Keratinocyte (primary cell): ENCODE results near the gene NOVA2. TPM values are rescaled to one million over a fixed set of nuclear protein-coding genes. Genes with fewer than 3 reads are reported as not detected.
"Not testable (repeated sequence)": the region's sequence is repeated elsewhere in the genome, so short reads cannot be mapped to it uniquely, and the experiment has no call there.

Experiments used
- DNase-seq: peaks from one replicate; pipeline ENCODE4 v3.0.0-alpha.2; 2011; ENCODE audit warnings: low read depth, missing footprints, low spot score
- FAIRE-seq: peaks from 2 replicates; lab custom pipeline; 2011; peaks lifted over from hg19 to GRCh38; lab: Jason Lieb, UNC
- H2AFZ ChIP-seq: 2 replicates; pipeline ENCODE4 v1.6.0; 2012; ENCODE audit warnings: low read length, control low read depth, inconsistent platforms; ENCODE audit not compliant: control insufficient read depth
- H3K27ac ChIP-seq: 2 replicates; pipeline ENCODE4 v1.5.1; 2011; ENCODE audit warnings: low read length; ENCODE audit not compliant: control insufficient read depth, insufficient read depth
- H3K27me3 ChIP-seq: 3 replicates; pipeline ENCODE4 v1.6.0; 2011; ENCODE audit warnings: low read length; ENCODE audit not compliant: control insufficient read depth, insufficient read depth; ENCODE audit errors: extremely low read depth
- H3K36me3 ChIP-seq, 2 experiments: 2 replicates in 1 of 2; 3 replicates in 1 of 2; pipeline ENCODE4 v1.5.1; 2011; ENCODE audit warnings: low read length in 2 of 2, mild to moderate bottlenecking in 1 of 2; ENCODE audit not compliant: control insufficient read depth in 2 of 2, insufficient read depth in 2 of 2; ENCODE audit errors: extremely low read depth in 1 of 2
- H3K4me1 ChIP-seq: 3 replicates; pipeline ENCODE4 v1.5.1; 2011; ENCODE audit warnings: low read length; ENCODE audit not compliant: control insufficient read depth, insufficient read depth; ENCODE audit errors: extremely low read depth
- H3K4me2 ChIP-seq: 3 replicates; pipeline ENCODE4 v1.6.0; 2011; ENCODE audit warnings: low read depth, low read length; ENCODE audit not compliant: control insufficient read depth, insufficient read depth; ENCODE audit errors: extremely low read depth
- H3K4me3 ChIP-seq, 3 experiments: fragments of 200-600 bp in 1 of 3; sonication (generic) in 1 of 3; 2 replicates in 2 of 3; 3 replicates in 1 of 3; pipeline ENCODE4 v1.5.1; 2011 to 2016; ENCODE audit warnings: low read length in 3 of 3, mild to moderate bottlenecking in 3 of 3, control low read depth in 2 of 3, inconsistent platforms in 1 of 3, low read depth in 1 of 3, mixed read lengths in 1 of 3, mixed run types in 1 of 3, moderate library complexity in 1 of 3; ENCODE audit not compliant: control insufficient read depth in 2 of 3, insufficient read depth in 2 of 3; ENCODE audit errors: extremely low read depth in 1 of 3
- H3K79me2 ChIP-seq: 2 replicates; pipeline ENCODE4 v1.6.0; 2012; ENCODE audit warnings: low read length; ENCODE audit not compliant: control insufficient read depth, insufficient read depth
- H3K9ac ChIP-seq: 3 replicates; pipeline ENCODE4 v1.6.0; 2011; ENCODE audit warnings: low read length; ENCODE audit not compliant: control insufficient read depth, insufficient read depth; ENCODE audit errors: extremely low read depth
- H3K9me1 ChIP-seq: 3 replicates; pipeline ENCODE4 v1.6.0; 2011; ENCODE audit warnings: low read length; ENCODE audit not compliant: control insufficient read depth, insufficient read depth; ENCODE audit errors: extremely low read depth
- H3K9me3 ChIP-seq: 2 replicates; pipeline ENCODE4 v1.5.1; 2012; ENCODE audit warnings: low read depth, low read length; ENCODE audit not compliant: control insufficient read depth
- H4K20me1 ChIP-seq: 3 replicates; pipeline ENCODE4 v1.6.0; 2011; ENCODE audit warnings: low read length; ENCODE audit not compliant: control insufficient read depth, insufficient read depth; ENCODE audit errors: extremely low read depth
- EZH2 ChIP-seq: IDR thresholded peaks from one replicate; pipeline ENCODE4 v1.6.1; 2012; ENCODE audit warnings: inconsistent platforms, mild to moderate bottlenecking, low read length, moderate library complexity
- dilution Hi-C: fragments of 300-500 bp; cut with MboI; formaldehyde crosslinking; loops from one replicate; pipeline ENCODE4 v1.7.0; 2020; ENCODE audit warnings: low sequenced_read_pairs; ENCODE audit not compliant: extremely low pct_ligation_motif_present
- polyA plus RNA-seq, 5 experiments: library from polyadenylated mRNA; depleted of rRNA in 3 of 5; stranded (reverse) in 3 of 5; stranded (forward) in 1 of 5; unstranded in 1 of 5; fragments of >200 nt; gene quantifications; 1 replicate in 1 of 5; 2 replicates in 3 of 5; 3 replicates in 1 of 5; pipeline versions ENCODE4 v1.2.1 to v1.2.3, GENCODE V29; 2011 to 2012; ENCODE audit warnings: missing spikeins in 2 of 5, low read depth in 1 of 5, low replicate concordance in 1 of 5
- TF ChIP-seq, protein P1 (sequence below), 3 experiments: IDR thresholded peaks in 1 of 3; conservative IDR thresholded peaks in 1 of 3; optimal IDR thresholded peaks in 1 of 3; 2 replicates in 2 of 3; 3 replicates in 1 of 3; pipeline versions ENCODE3 to v1.5.1; 2011; ENCODE audit warnings: low read length in 3 of 3, mild to moderate bottlenecking in 3 of 3, moderate library complexity in 2 of 3, control low read depth in 1 of 3, inconsistent platforms in 1 of 3; ENCODE audit not compliant: insufficient read depth in 2 of 3; ENCODE audit errors: extremely low read depth in 1 of 3

The NOVA2 gene
- polyA plus RNA-seq, 1 donor (not counting 4 experiments of a cell fraction or from before 2014, with no cell fraction given): not detected

DNA sequence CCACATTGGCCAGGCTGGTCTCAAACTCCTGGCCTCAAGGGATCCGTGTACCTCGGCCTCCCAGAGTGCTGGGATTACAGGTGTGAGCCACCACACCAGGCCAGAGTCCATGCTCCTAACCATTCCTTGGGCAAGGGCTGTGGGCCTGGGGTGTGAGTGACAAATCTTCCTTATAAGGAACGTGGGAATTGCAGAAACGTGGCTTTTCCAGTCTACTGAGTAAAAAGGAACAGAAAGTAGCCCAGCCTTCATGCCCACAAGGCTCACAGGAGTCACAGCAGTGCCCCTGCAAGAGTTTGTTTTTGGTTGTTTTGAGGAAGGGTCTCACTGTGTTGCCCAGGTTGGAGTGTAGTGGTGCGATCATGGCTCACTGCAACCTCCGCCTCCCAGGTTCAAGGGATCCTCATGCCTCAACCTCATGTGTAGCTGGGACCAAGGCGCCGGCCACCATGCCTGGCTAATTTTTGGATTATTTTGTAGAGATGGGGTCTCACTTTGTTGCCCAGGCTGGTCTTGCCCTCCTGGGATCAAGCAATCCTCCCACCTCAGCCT, 76.3 kb downstream of the NOVA2 start:
- TF ChIP-seq, protein P1, sequence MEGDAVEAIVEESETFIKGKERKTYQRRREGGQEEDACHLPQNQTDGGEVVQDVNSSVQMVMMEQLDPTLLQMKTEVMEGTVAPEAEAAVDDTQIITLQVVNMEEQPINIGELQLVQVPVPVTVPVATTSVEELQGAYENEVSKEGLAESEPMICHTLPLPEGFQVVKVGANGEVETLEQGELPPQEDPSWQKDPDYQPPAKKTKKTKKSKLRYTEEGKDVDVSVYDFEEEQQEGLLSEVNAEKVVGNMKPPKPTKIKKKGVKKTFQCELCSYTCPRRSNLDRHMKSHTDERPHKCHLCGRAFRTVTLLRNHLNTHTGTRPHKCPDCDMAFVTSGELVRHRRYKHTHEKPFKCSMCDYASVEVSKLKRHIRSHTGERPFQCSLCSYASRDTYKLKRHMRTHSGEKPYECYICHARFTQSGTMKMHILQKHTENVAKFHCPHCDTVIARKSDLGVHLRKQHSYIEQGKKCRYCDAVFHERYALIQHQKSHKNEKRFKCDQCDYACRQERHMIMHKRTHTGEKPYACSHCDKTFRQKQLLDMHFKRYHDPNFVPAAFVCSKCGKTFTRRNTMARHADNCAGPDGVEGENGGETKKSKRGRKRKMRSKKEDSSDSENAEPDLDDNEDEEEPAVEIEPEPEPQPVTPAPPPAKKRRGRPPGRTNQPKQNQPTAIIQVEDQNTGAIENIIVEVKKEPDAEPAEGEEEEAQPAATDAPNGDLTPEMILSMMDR (optimal IDR thresholded peaks at IDR 0.05 in 1 of 3, IDR thresholded peaks at IDR 0.05 in 1 of 3, conservative IDR thresholded peaks at IDR 0.05 in 1 of 3; ENCODE audit: extremely low read depth in 1 of 3, insufficient read depth in 2 of 3, low read length in 3 of 3): no peak
- TF ChIP-seq EZH2: no peak

DNA sequence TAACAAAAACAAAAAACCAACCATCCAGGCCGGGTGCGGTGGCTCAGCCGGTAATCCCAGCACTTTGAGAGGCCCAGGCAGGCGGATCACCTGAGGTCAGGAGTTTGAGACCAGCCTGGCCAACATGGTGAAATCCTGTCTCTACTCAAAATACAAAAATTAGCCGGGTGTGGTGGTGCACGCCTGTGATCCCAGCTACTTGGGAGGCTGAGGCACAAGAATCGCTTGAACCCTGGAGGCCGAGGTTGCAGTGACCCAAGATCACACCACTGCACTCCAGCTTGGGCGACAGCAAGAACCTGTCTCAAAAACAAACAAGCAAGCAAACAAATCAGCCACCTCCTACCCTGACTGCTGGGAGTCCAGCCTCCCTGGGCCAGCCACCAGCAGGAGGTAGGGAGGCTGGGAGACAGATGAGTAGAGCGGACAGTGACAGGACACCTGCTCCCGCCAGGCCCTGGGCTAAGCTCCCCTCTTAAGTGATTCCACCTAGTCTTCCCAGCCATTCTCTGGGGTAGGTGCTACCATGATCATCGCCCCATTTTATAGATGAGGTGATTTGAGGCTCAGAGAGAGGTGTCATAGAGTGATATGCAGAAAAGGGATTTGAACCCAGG, 77.6 kb downstream of the NOVA2 start:
- H3K4me3 ChIP-seq, H3K4me1 ChIP-seq, H3K79me2 ChIP-seq, H3K9me3 ChIP-seq, H3K27me3 ChIP-seq, H4K20me1 ChIP-seq, H3K4me2 ChIP-seq, H3K27ac ChIP-seq, dilution Hi-C loops, FAIRE-seq, DNase-seq, H3K9ac ChIP-seq, H3K9me1 ChIP-seq, H2AFZ ChIP-seq: not testable (repeated sequence)
- H3K36me3 ChIP-seq: peaks cover 7 to 10% of the 10 kb centered on the region in 2 experiments

More for the DNA sequence above, 76.3 kb downstream of the NOVA2 start:
- no peak for DNase-seq
- Histone ChIP-seq H3K9ac (no peak overlapping the region), H3K4me3 (no peak overlapping the region), H4K20me1 (no peaks in the 10 kb centered on the region), H3K9me3 (no peaks in the 10 kb centered on the region), H3K4me2 (no peak overlapping the region), H3K4me1 (no peaks in the 10 kb centered on the region), H2AFZ (no peak overlapping the region), H3K27ac (no peak overlapping the region), H3K36me3 (peaks cover 7 to 9% of the 10 kb centered on the region in 2 experiments), H3K27me3 (no peaks in the 10 kb centered on the region), H3K79me2 (peaks cover 2% of the 10 kb centered on the region), H3K9me1 (no peaks in the 10 kb centered on the region)
- FAIRE-seq: no peak
- dilution Hi-C loops: no loop called here
